ENCODE measurements around the gene TMPRSS11E.

DNA sequence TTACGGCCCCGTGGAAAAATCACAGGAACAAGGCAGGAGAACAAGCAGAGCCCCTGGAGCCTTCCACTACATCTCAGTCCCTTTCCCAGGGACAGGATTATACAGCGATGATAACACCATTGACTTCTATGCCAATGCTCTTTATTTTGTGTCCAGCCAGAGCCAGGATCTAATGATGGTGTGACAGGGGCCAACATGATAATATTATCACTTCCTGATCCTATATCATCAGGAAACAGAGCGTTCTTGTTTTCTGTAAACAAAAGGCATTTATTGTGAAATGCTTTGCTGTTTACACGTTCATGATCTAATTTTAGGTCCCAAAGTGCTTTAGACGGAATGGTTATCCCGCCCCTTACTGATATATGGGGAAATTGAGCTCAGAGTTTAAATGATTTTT lies 12.8 kb downstream of the TMPRSS11E start:
- TF ChIP-seq POLR2A (IDR thresholded peaks at IDR 0.05; ENCODE audit: low read length) (no peak), GATA1 (IDR thresholded peaks at IDR 0.05; ENCODE audit: low read depth, low read length) (no peak)
